GM21367 (cell line): ENCODE measurements around the gene PAH.
A peak's percentile ranks its signal among the peaks of the same experiment; 100 is the strongest.

Experiments
- ATAC-seq: cut with Tn5 transposase; IDR thresholded peaks from one replicate; pipeline ENCODE4 v1.9.1; 2021; ENCODE audit not compliant: unreplicated experiment

The PAH gene

DNA sequence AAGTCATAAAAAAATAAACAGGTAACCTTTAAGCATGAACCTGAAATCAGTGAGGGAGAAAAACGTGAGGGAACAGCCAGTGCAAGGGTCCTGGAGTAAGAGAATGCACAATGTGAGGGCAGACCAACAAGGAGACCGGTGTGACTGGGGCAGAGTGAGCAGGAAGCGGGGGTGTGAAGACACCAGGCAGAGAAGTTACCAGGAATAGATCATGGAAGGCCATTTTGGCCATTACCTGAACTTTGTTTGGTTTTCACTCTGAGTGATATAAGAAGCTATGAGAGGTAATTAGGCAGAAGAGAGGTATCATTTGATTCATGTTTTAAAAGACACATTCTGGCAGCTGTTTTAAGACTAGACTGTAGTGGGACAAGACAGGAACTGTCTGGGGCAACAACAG is 15.0 kb downstream of the PAH start:
- no peak for ATAC-seq

DNA sequence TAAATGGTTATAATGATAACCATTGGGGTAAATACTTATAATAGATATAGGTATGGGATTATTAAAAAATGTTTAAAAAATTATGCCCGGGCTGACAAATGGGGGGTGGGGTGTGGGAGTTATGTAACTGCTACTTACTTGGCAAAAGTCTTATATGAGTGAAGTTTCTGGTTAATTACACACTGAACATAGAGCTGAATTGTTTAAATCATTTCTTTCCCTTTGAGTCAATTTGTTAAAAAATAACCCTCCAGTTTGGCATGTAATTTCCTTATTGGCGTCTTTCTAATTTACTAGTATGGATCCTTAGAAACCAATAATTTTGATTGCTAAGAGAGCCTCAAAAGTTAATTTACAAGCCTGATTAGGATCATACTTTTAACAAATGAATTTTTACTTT is 16.7 kb downstream of the PAH start:
- ATAC-seq = no peak

DNA sequence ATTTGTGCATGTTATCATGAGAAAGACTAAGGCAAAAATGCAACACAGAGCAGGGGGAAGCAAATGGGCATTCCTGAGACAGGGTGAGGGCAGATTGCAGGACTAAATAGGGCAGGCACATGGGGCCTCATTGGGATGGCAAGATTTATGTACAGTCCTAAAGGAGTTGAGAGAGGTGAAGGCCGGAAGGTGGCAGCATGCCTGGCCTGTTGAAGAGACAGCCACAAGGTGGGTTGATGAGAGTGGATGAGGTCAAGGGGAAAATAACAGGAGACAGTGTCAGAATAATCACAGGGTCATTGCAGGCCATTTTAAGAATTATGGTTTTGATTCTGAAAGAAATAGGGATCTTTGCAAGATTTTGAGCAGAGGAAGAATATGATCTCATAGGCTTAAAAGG is 21.0 kb downstream of the PAH start:
- ATAC-seq = no peak

- ATAC-seq = no peak
These were observed 25.3 kb downstream of the PAH start for GRCh38 chr12:102891756-102892155.

DNA sequence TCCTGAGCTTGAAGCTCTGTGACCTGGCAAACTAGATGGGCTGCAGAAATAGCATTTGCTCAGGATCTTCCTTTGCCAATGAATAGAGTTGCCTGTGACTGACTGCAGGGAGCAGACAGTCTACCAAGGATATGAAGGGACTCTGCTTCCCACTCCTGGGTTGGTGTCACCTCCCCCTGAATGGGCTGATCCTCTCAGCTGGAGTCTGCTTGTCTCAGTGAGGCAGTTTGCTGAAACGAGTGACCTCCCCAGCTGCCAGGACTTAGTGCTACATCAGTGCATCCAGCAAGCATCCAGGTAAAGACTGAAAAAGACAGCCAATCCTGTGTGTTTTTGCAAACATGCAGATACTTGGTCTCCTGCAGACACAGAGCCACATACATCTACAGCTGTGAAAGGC is 28.5 kb downstream of the PAH start:
- ATAC-seq = no peak

- no peak for ATAC-seq
These were observed 31.8 kb downstream of the PAH start for GRCh38 chr12:102885043-102885932.

- no peak for ATAC-seq
These were observed 33.7 kb downstream of the PAH start for GRCh38 chr12:102883204-102883799.

DNA sequence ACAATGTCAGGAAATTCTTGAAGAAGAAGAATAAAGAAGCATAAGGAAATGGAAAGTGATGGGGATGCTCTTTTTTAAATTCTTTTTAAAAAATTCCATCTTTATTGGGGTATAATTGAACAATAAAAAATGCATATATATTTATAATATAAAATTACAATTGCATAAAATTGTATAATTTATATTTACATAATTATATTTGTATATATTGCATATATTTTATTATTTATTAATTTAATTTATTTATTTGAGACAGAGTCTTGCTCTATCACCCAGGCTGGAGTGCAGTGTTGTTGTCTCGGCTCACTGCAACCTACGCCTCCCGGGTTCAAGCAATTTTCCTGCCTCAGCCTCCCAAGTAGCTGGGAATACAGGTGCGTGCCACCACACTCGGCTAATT is 36.3 kb downstream of the PAH start:
- ATAC-seq = no peak

DNA sequence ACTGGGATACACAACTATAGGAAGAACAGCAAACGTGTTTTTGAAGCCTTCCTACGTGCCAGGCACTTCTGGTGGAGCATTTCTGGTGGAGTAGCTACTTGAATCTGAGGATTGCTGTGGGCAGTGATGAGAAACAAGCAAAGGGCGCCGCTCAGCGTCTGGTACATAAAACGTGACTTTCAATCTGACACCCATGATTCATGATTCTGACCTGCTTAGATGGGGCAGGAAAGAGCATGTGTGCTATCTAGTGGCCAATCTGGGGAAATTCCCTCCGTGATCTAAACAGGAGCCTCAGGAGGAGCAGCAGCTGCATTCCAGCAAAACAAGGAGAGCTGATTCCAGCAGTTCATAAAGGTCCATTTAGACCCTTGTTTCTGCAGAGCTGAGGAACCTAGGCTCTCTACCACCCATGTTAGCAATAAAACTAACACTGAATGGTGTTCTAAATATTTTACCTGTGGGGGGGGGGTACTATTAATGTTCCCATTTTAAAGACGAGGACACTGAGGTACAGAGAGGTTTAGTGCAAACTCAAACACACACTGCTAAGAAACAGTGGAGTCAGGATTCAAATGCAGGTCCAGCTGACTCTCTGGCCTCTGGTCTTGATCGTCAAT is 37.8 kb downstream of the PAH start:
- peak; percentile 72 for ATAC-seq

- no peak for ATAC-seq
These were observed 40.2 kb downstream of the PAH start for GRCh38 chr12:102876883-102877282.

GRCh38 chr12:102874819-102875218 is 42.2 kb downstream of the PAH start:
- no peak for ATAC-seq

DNA sequence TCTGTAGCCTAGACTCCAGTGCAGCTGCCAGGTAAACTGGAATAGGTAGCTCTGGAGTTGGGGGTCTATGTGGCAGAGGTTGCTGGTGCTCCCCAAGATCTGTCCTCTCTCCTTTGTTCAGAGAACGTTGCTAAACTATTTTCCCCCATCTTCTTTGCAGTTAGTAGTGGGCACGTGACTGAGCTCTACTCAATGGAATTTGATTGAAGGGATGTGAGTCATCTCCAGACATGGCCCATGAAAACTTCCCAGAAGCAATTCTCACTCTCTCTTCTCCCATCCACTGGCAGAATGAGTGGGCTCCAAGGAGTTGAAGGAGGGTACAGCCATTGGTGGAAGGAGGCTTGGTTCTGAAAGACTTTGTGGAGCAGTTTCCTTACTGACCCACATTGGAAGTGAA is 44.0 kb downstream of the PAH start:
- no peak for ATAC-seq

GRCh38 chr12:102871014-102871413 is 46.0 kb downstream of the PAH start:
- ATAC-seq = no peak

DNA sequence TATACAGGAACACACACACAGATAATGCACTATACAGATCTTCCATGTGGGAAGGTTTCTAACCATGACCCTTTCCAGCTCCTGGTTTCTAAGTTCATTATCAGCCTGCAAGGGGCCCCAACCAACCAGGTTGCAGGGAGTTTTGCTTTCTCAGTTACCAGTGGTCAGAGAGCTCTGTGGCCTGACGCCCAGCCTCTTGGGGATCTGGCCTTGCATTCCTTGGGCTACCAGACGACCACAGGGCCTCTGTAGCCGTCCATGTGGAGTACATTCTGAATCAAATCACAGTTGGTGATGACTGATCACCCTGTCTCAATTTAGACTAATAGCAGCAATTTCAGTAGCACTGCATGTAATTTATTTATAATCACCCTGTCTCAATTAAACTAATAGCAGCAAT is 47.5 kb downstream of the PAH start:
- ATAC-seq = no peak

- ATAC-seq = no peak
These were observed 51.0 kb downstream of the PAH start for GRCh38 chr12:102865821-102866615.

DNA sequence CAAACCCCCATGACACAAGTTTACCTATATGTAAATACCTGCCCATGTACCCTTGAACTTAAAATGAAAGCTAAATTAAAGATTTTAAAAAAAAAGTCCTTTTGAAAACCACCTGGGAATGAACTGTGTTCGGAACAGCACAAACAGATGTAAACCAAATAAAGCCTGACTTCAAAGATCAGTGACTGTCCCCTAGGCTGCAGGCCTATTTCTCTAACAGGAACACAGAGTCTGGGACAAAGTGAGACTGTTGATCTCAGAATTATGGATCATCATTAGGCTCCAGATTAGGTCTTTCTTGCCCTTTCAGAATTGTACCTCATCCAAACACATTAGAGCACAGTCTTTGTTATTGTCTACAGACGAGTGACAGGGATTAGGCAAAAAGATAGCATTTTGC is 54.6 kb downstream of the PAH start:
- ATAC-seq = no peak

DNA sequence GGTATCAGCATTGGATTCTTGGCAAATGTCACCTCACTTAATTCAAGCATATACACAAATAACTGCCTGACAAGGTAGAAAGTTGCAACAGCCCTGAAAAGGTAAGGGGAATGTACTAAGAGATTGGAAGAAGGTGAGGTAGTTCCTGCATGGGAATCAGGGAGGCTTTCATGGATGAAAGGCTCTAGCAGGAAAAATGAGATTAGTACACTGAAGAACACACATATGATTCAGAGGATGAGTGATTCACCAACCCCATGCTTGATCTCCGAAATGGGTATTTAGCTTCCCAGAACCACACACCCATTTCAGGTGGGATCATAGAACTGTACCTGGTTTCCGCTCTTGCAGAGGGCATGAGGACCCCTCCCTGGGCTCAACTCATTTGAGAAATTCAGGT is 65.8 kb downstream of the PAH start:
- no peak for ATAC-seq

DNA sequence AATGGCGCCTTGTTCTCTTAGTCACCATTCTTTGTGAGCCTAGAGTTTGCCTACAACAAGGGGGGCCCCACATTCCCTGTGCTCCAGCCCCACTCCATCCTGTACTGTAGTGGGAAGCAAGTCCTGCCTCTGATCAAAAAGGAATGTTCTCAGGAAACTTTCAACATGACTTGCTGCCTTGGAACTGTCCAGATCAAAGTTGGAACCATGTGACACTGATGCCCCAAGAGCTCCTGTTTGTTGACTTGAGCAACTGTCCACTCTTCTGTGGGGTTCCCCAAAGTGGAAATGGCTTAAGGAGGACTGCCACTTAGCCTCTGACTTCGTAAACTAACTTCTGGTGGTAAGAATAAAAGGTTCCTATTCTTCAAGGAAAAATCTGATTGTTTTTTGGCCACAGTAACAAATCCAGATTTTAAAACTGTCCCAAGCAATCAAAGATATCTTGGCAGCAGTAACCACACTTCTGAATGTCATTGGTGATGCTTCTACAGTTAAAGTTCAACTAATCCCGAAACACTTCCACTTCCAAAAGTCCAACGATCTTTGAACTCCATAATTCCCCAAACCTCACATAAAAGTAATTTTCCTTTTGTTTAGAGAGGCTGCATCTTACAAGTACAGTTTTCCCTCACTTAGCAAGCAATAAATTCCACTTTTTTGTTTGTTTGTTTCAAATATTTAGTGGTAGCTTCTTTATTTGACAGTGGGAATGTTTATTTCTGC is 67.2 kb downstream of the PAH start:
- ATAC-seq = no peak

- ATAC-seq = no peak
These were observed 68.2 kb downstream of the PAH start for GRCh38 chr12:102848832-102849231.

- ATAC-seq = no peak
These were observed 69.9 kb downstream of the PAH start for GRCh38 chr12:102847131-102847530.
